ENCODE measurements around the gene TUBGCP3. TPM values are rescaled to one million over a fixed set of nuclear protein-coding genes. Genes with fewer than 3 reads are reported as not detected.

The TUBGCP3 gene
- total RNA-seq, 1 donor from 2014 or later = 14.0 TPM

GRCh38 chr13:112452380-112453206 is 135.4 kb downstream of the TUBGCP3 start:
- DNase-seq (ENCODE audit: low read depth) = no peak
- H3K4me3 ChIP-seq (ENCODE audit: insufficient read depth, low read depth, low read length) = no peak overlapping the region
- no peak for FAIRE-seq
- H3K9ac ChIP-seq (ENCODE audit: low read length) = no peak overlapping the region
- Mint-ChIP-seq H3K4me1 (ENCODE audit: low read depth, unreplicated experiment) (no peaks in the 10 kb centered on the region), H3K27ac (ENCODE audit: unreplicated experiment) (no peak overlapping the region), H3K36me3 (ENCODE audit: low read depth, unreplicated experiment) (no peaks in the 10 kb centered on the region), H3K27me3 (ENCODE audit: low read depth, unreplicated experiment) (peaks cover 51% of the 10 kb centered on the region), H3K4me3 (ENCODE audit: unreplicated experiment) (no peak overlapping the region), H3K9me3 (ENCODE audit: unreplicated experiment) (peaks cover 6% of the 10 kb centered on the region)
- no peaks in the 10 kb centered on the region for H3K79me2 ChIP-seq (ENCODE audit: insufficient read depth, low read length)
- H4K20me1 ChIP-seq (ENCODE audit: insufficient read depth, low read length) = no peaks in the 10 kb centered on the region
- H3K27me3 ChIP-seq (ENCODE audit: insufficient read depth, low read length) = no peaks in the 10 kb centered on the region
- H3K27ac ChIP-seq (ENCODE audit: low read depth, low read length) = no peak overlapping the region
- no peak overlapping the region for H2AFZ ChIP-seq (ENCODE audit: low read depth, low read length)
- H3K9me3 ChIP-seq (ENCODE audit: insufficient read depth, low read depth, low read length) = peaks cover 3% of the 10 kb centered on the region
- no peaks in the 10 kb centered on the region for H3K4me1 ChIP-seq (ENCODE audit: insufficient read depth, low read length)
- no peaks in the 10 kb centered on the region for H3K36me3 ChIP-seq (ENCODE audit: insufficient read depth, low read length)
- TF ChIP-seq CTCF (IDR thresholded peaks at IDR 0.05; ENCODE audit: insufficient read depth, low read depth, low read length) (no peak), EZH2 (IDR thresholded peaks at IDR 0.05; ENCODE audit: insufficient read depth, low read length) (no peak)
- H3K4me2 ChIP-seq (ENCODE audit: low read length) = no peak overlapping the region

- H3K36me3 Mint-ChIP-seq (ENCODE audit: low read depth, unreplicated experiment) = no peaks in the 10 kb centered on the region
- Histone ChIP-seq H3K27me3 (ENCODE audit: insufficient read depth, low read length) (no peaks in the 10 kb centered on the region), H3K36me3 (ENCODE audit: insufficient read depth, low read length) (no peaks in the 10 kb centered on the region), H3K27ac (ENCODE audit: low read depth, low read length) (no peak overlapping the region), H3K79me2 (ENCODE audit: insufficient read depth, low read length) (no peaks in the 10 kb centered on the region), H3K4me1 (ENCODE audit: insufficient read depth, low read length) (no peaks in the 10 kb centered on the region), H2AFZ (ENCODE audit: low read depth, low read length) (no peak overlapping the region), H3K9me3 (ENCODE audit: insufficient read depth, low read depth, low read length) (peaks cover 3% of the 10 kb centered on the region), H3K9ac (ENCODE audit: low read length) (no peak overlapping the region), H4K20me1 (ENCODE audit: insufficient read depth, low read length) (no peaks in the 10 kb centered on the region), H3K4me2 (ENCODE audit: low read length) (no peak overlapping the region), H3K4me3 (ENCODE audit: insufficient read depth, low read depth, low read length) (no peak overlapping the region)
- FAIRE-seq (no peak), DNase-seq (ENCODE audit: low read depth) (no peak)
- peaks cover 57% of the 10 kb centered on the region for H3K27me3 Mint-ChIP-seq (ENCODE audit: low read depth, unreplicated experiment)
- no peaks in the 10 kb centered on the region for H3K4me1 Mint-ChIP-seq (ENCODE audit: low read depth, unreplicated experiment)
- TF ChIP-seq CTCF (IDR thresholded peaks at IDR 0.05; ENCODE audit: insufficient read depth, low read depth, low read length) (no peak), EZH2 (IDR thresholded peaks at IDR 0.05; ENCODE audit: insufficient read depth, low read length) (no peak)
- H3K9me3 Mint-ChIP-seq (ENCODE audit: unreplicated experiment) = peaks cover 8% of the 10 kb centered on the region
- H3K4me3 Mint-ChIP-seq (ENCODE audit: unreplicated experiment) = no peak overlapping the region
- no peak overlapping the region for H3K27ac Mint-ChIP-seq (ENCODE audit: unreplicated experiment)
These were observed 136.2 kb downstream of the TUBGCP3 start for GRCh38 chr13:112451512-112452379.
